HG02759 (cell line): Measurements from ENCODE around the gene PIP4K2A.
"Not testable (repeated sequence)": the region's sequence is repeated elsewhere in the genome, so short reads cannot be mapped to it uniquely, and the experiment has no call there.

Experiments used
- ATAC-seq: cut with Tn5 transposase; IDR thresholded peaks from one replicate; pipeline ENCODE4 v1.9.1; 2021; ENCODE audit warnings: mild to moderate bottlenecking, moderate library complexity; ENCODE audit not compliant: unreplicated experiment

Gene PIP4K2A

GRCh38 chr10:22714479-22715289 lies at the start of gene PIP4K2A:
PIP4K2A (minus strand) TSS chr10:22714578; CDS start chr10:22714326, 252 bp downstream.
- peak; percentile 81 for ATAC-seq

GRCh38 chr10:22761569-22762220 lies 47.3 kb upstream of the PIP4K2A start:
- no peak for ATAC-seq

DNA sequence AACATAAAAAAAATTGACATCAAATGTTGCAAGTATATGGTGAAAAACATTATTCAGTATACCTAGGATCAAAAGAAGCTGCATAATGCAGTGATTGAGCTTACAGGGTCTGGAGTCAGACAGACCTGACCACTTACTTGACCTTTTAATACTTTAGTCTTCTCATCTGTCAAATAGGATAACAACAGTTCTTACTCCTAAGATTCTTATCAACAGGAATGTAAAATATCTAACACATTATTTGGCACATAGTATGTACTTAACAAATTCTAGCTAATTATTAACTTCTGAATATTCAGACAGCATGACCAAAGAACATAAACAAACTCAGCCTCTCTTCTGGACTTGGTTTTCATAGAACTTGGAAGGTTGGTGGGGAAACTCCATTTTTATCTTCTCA lies 45.6 kb upstream of the PIP4K2A start:
- ATAC-seq: no peak

DNA sequence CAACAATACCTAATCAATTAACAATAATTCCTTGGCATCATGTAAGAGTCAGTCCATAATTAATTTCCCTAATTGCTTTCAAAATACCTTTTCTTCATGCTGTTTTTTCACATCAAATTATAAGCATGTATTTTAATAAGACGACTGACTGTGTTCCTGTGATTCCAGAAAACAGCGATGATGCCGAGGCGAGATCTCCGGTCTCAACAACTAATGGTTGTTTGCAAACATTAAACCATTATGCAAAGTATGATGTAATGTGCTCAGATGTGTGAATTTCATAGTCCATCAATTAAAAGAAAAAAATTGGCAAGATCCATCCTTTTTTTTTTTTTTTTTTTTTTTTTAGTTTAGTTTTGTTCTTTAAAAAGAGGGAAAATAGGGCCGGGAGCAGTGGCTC lies 44.5 kb upstream of the PIP4K2A start:
- ATAC-seq: no peak

DNA sequence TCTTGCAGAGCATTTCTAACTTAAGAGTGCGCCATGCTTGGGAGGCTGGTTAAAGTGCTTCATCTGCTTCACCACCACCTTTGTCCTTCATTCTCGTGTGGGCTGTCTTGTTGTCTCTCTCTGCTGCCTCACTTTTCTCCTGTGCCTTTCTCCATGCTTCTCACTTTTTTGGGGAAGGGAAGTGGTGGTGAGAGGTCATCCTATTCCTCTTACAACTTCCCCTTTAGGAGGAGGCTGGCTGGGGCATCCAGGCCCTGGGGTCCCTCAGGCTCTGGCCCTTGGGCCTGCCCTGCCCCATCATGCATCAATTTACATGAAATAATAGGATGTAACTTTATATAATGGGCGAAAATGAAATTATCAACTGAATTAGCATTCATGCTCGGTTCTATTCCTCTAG lies 39.9 kb upstream of the PIP4K2A start:
- ATAC-seq: no peak

DNA sequence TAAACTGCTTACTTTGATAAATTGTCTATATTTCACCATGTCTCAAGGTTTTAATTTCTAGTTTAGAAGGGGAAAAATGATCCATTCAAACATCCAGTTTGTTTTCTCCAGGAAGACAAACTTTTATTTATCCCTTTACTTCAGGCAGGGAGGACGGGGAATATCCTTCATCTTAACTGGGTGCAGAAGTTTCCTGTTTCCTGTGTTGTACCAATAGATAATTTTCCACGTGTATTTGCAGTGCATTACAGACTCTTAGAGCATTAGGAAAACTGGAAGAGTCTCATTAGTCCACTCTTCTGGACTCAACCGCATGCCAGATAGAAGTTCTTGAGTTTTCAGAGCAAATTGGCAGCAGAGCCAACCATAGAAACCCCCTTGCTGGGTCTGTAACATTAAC lies 39.4 kb upstream of the PIP4K2A start:
- ATAC-seq: no peak

DNA sequence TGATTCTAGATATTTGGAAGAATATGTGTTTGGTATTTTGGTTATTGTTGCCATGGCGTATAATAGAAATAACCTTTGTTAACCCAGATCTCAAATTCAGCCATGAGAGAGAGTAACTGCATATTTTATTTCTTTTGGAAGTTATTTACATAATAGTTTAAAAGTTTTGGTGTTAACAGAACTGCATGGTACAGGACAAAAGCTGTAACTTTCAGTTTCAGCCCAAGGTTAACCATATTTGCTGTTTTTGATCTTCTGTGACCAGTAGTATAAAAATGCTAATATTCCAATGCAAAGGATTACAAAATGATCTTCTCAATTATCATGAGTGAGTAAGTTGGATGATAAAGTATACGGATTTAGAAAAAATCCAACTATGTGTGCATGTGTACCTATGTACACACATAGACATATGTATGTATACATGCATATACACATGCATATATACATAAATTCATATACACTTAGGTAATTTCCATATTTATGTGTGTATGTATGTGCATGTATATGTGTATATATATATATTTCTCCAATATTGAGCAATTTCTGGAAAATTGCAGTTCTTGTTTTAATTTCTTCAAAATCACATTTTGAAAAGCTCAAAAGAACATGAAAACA lies 38.0 kb upstream of the PIP4K2A start:
- no peak for ATAC-seq

- no peak for ATAC-seq
These were observed 35.8 kb upstream of the PIP4K2A start for GRCh38 chr10:22750131-22750530.

GRCh38 chr10:22744858-22745257 lies 30.5 kb upstream of the PIP4K2A start:
- not testable (repeated sequence) for ATAC-seq

DNA sequence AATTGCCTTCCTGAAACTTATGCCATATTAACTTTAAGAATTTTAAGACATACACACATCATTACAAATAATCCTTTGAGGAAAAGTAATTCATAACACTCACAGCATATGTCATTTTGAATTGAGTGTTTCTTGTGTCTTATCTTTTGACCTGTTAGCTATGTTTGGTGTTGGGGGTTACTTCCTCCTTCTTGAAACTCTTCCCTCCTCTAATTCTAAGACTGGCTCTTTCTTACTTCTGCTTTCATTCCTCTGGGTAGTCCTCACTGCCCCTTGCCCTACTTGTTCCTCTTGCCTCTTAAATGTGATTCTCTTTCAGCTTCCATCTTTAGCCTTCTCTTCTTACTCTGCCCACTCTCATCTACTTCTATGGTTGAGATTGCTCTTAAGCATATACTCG lies 28.3 kb upstream of the PIP4K2A start:
- ATAC-seq: peak; percentile 94

DNA sequence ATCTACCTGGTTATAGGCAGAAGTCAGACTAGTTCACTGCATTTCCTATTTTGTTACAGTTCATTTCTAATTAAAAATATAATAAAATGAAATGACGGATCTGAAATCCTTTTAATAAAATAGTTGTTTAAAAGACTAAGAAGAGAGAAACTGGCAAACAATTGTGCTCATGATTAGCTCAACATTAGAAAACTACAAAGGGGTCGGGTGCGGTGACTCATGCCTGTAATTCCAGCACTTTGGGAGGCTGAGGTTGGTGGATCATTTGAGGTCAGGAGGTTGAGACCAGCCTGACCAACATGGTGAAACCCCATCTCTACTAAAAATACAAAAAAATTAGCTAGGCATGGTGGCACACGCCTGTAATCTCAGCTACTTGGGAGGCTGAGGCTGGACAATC lies 27.3 kb upstream of the PIP4K2A start:
- ATAC-seq: not testable (repeated sequence)

DNA sequence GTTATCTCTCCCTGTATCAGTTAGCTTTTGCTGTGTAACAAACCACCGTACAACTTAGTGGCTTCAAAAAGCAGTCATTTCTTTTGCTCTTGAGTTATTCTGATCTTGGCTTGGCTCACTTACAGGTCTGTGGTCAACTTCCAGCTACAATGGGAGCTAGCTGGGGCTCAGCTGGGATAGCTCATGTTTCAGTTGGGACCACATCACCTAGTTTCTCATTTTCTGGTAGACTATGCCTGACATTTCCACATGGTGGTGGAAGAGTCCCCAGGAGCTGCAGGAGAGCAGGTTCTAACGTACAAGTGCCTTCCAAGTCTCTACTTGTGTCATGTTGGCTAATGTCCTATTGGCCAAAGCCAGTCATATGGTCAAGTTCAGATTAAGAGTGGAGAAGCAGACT lies 25.8 kb upstream of the PIP4K2A start:
- no peak for ATAC-seq

GRCh38 chr10:22737587-22737986 lies 23.2 kb upstream of the PIP4K2A start:
- no peak for ATAC-seq

- ATAC-seq: no peak
These were observed 21.8 kb upstream of the PIP4K2A start for GRCh38 chr10:22736134-22736533.

DNA sequence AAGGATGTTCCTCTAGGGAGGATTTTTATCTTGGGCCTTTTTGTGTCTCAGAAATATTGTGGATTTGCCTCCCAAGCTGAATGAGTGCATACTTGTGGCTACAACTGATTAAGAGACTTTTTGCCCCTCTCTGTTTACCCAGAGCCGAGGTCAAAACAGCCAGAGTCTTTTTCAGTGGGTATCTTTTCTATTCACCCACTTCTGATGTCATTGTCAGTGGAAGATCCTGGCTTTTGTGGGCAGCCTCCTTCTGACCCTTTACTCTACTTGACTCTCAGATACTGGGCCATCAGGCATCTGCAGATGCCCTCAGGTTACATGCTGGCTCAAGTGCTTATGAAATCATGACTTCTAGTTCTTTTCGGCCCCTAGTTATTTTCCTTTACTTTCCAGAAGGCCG lies 19.6 kb upstream of the PIP4K2A start:
- ATAC-seq: no peak

- no peak for ATAC-seq
These were observed 13.3 kb upstream of the PIP4K2A start for GRCh38 chr10:22727663-22728062.

DNA sequence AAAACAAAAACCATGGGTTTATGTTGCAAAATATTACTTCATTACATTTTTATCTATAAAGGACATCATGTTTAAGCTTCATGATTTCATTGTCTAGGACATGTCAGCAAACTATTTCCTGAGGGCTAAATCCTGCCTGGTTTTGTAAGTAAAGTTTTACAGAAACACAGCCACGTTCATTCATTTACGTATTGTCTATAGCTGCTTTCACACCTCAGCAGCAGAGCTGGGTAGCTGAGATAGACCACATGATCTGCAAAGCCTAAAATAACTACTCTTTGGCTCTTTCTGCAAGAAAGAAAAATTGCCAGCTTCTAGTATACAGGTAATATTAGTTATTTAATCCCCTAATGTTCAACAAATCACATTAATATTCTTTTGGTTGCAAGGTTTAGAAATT lies 12.7 kb upstream of the PIP4K2A start:
- no peak for ATAC-seq

GRCh38 chr10:22724773-22725172 lies 10.4 kb upstream of the PIP4K2A start:
- ATAC-seq: no peak

- peak; percentile 47 for ATAC-seq
These were observed 9.4 kb upstream of the PIP4K2A start for GRCh38 chr10:22723783-22724182.

- ATAC-seq: peak; percentile 83
These were observed 9.0 kb upstream of the PIP4K2A start for GRCh38 chr10:22723343-22723779.

DNA sequence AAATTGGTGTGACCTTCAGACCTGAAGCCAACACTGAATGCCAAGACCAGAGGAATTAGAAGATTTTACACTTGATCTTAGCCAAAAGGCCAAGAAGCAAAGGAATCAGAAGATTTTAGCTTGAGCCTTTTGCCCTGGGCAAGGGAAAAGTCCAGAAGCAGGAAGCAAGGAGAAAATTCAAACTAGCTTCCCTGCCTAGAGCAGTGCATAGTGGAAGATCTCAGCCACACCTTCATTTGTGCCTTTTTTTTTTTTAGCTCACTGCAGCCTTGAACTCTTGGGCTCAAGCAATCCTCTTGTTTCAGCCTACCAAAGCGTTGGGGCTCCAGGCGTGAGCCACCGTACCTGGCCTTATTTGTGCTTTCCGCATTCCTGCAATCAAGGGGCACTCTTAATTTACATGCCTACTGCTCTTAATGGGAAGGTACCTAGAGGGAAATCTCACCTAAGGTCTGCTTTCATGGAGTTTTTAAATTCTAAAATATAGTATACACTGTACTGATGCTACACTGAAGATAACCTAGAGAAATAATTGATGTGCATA lies 8.3 kb upstream of the PIP4K2A start:
- ATAC-seq: no peak

DNA sequence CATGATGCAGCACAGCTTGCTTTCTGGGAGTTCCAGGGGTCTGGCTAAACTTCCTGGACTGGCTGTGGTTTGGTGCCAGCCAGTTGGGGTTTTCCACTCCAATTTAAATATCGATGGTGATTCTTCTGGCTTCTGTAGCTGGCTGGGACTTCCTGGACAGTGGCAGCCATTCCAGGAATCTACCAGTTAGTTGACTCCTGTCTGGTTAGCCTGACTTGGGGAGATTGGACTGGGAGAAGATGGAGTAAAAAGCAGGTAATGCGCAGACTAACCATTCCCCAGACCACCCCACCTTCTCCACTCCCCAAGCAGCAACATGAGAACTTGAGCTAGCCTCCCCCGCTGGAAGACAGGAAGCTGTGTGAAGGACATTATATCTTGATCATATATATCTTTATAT lies 6.3 kb upstream of the PIP4K2A start:
- no peak for ATAC-seq
